GM12878 (cell line): ENCODE data around the gene PAX7. TPM values are rescaled to one million over a fixed set of nuclear protein-coding genes. Genes with fewer than 3 reads are reported as not detected.

ENCODE experiments used
- ATAC-seq: fragments of 200-7000 bp; cut with Tn5 transposase; 3 replicates; pipeline ENCODE4 v1.9.1; 2020; ENCODE audit warnings: mild to moderate bottlenecking, moderate library complexity
- BruUV-seq: library from RNA; stranded (reverse); fragments of 400-500 nt; replicated peaks from 2 replicates; lab custom pipeline; 2021; lab: Mats Ljungman, UMichigan
- CTCF ChIA-PET: fragments of 300-600 bp; sonication (Branson Sonifier 250); formaldehyde crosslinking; extraction: SDS; loops from one replicate; lab custom pipeline; 2021; ENCODE audit warnings: inconsistent platforms; lab: Yijun Ruan, JAX
- POLR2A ChIA-PET: fragments of 350-600 bp; formaldehyde crosslinking; extraction: SDS; loops from one replicate; lab custom pipeline; 2021; ENCODE audit warnings: inconsistent platforms; lab: Charles Lee
- RAD21 ChIA-PET: fragments of 300-600 bp; sonication (Branson Sonifier 250); formaldehyde crosslinking; loops from one replicate; lab custom pipeline; 2023; ENCODE audit warnings: antibody characterized with exemption; ENCODE audit not compliant: unreplicated experiment; lab: Charles Lee
- SMC1A ChIA-PET: fragments of 300-600 bp; sonication (Branson Sonifier 250); formaldehyde crosslinking; loops from one replicate; lab custom pipeline; 2023; ENCODE audit not compliant: unreplicated experiment, uncharacterized antibody; lab: Charles Lee
- DNase-seq: peaks from one replicate; pipeline ENCODE4 v3.0.0-alpha.2; 2011; ENCODE audit warnings: low read depth, low spot score
- FAIRE-seq: peaks from 3 replicates; lab custom pipeline; 2011; peaks lifted over from hg19 to GRCh38; lab: Jason Lieb, UNC
- H2AFZ ChIP-seq: 2 replicates; pipeline ENCODE4 v1.6.0; 2011; ENCODE audit warnings: low read depth, low read length, control low read depth; ENCODE audit not compliant: control insufficient read depth
- H3K27ac ChIP-seq: 2 replicates; pipeline ENCODE4 v1.5.1; 2011; ENCODE audit warnings: control low read depth; ENCODE audit not compliant: control insufficient read depth, insufficient read depth
- H3K27me3 ChIP-seq, 2 experiments: replicated peaks in 1 of 2; 2 replicates each; pipeline versions ENCODE4 v1.6.0 to v1.6.1; 2011; ENCODE audit warnings: low read length in 1 of 2; ENCODE audit not compliant: control insufficient read depth in 2 of 2, insufficient read depth in 2 of 2
- H3K36me3 ChIP-seq, 2 experiments: 2 replicates each; pipeline ENCODE4 v1.5.1; 2011; ENCODE audit warnings: low read length in 1 of 2; ENCODE audit not compliant: control insufficient read depth in 2 of 2, insufficient read depth in 2 of 2
- H3K4me1 ChIP-seq: 2 replicates; pipeline ENCODE4 v1.6.1; 2011; ENCODE audit warnings: mild to moderate bottlenecking, low read length, moderate library complexity, mixed read lengths; ENCODE audit not compliant: control insufficient read depth, insufficient read depth
- H3K4me2 ChIP-seq: 2 replicates; pipeline ENCODE4 v1.6.0; 2011; ENCODE audit warnings: control low read depth; ENCODE audit not compliant: control insufficient read depth, insufficient read depth
- H3K4me3 ChIP-seq: fragments of 200-600 bp; sonication (generic); 2 replicates; pipeline ENCODE4 v1.5.1; 2016
- H3K79me2 ChIP-seq: 2 replicates; pipeline ENCODE4 v1.6.0; 2011; ENCODE audit warnings: low read length; ENCODE audit not compliant: control insufficient read depth, insufficient read depth
- H3K9ac ChIP-seq: 2 replicates; pipeline ENCODE4 v1.8.0; 2011; ENCODE audit warnings: low read length, control low read depth, mixed read lengths; ENCODE audit not compliant: control insufficient read depth, insufficient read depth
- H3K9me3 ChIP-seq: replicated peaks from 3 replicates; pipeline ENCODE4 v1.5.1; 2011; ENCODE audit warnings: mild to moderate bottlenecking, low read length; ENCODE audit not compliant: control insufficient read depth, insufficient read depth
- H4K20me1 ChIP-seq: 2 replicates; pipeline ENCODE4 v1.6.0; 2011; ENCODE audit not compliant: control insufficient read depth, insufficient read depth
- CBX3 ChIP-seq: fragments of 200-600 bp; sonication (generic); IDR thresholded peaks from 2 replicates; pipeline ENCODE4 v1.6.1; 2016; ENCODE audit warnings: low read depth, borderline replicate concordance
- CBX5 ChIP-seq: sonication (generic); IDR thresholded peaks from 2 replicates; pipeline ENCODE4 v1.6.1; 2016; ENCODE audit warnings: low read depth, moderate library complexity, mild to moderate bottlenecking, inconsistent platforms
- CEBPB ChIP-seq, 2 experiments: fragments of 150-350 bp in 1 of 2; IDR thresholded peaks; 2 replicates each; pipeline ENCODE4 v1.6.1; 2012 to 2014; ENCODE audit warnings: low read depth in 2 of 2, low read length in 2 of 2, borderline replicate concordance in 1 of 2, inconsistent platforms in 1 of 2
- CTCF ChIP-seq, 3 experiments: IDR thresholded peaks in 2 of 3; conservative IDR thresholded peaks in 1 of 3; 2 replicates each; pipeline ENCODE4 v1.5.1; 2011; ENCODE audit warnings: low read depth in 3 of 3, low read length in 3 of 3, mild to moderate bottlenecking in 3 of 3, control low read depth in 2 of 3, moderate library complexity in 2 of 3, inconsistent platforms in 1 of 3, mixed read lengths in 1 of 3; ENCODE audit not compliant: control insufficient read depth in 2 of 3, insufficient read depth in 1 of 3; ENCODE audit errors: extremely low read depth in 1 of 3
- FOXK2 ChIP-seq: fragments of 450-650 bp; IDR thresholded peaks from 2 replicates; pipeline ENCODE4 v1.6.1; 2017; ENCODE audit warnings: mild to moderate bottlenecking, moderate library complexity
- MYB ChIP-seq: fragments of 150-350 bp; IDR thresholded peaks from 2 replicates; pipeline ENCODE4 v1.6.1; 2014; ENCODE audit warnings: mild to moderate bottlenecking, low read depth, low read length, borderline replicate concordance
- NBN ChIP-seq: fragments of 450-650 bp; IDR thresholded peaks from 2 replicates; pipeline ENCODE4 v1.6.1; 2016
- NR2C1 ChIP-seq: fragments of 450-650 bp; IDR thresholded peaks from 2 replicates; pipeline ENCODE4 v1.6.1; 2017; ENCODE audit warnings: antibody characterized with exemption, mild to moderate bottlenecking, moderate library complexity
- NR2F1 ChIP-seq: fragments of 450-650 bp; conservative IDR thresholded peaks from 2 replicates; pipeline ENCODE4 v1.6.1; 2017; ENCODE audit warnings: mild to moderate bottlenecking
- PAX5 ChIP-seq: IDR thresholded peaks from 2 replicates; pipeline ENCODE4 v1.6.1; 2011; ENCODE audit warnings: low read depth, low read length, borderline replicate concordance
- SMAD5 ChIP-seq: IDR thresholded peaks from 2 replicates; pipeline ENCODE4 v1.6.1; 2016; ENCODE audit warnings: antibody characterized with exemption, low read depth
- SRF ChIP-seq, 2 experiments: IDR thresholded peaks; 2 replicates each; pipeline ENCODE4 v1.6.1; 2011; ENCODE audit warnings: low read depth in 2 of 2, low read length in 2 of 2, mild to moderate bottlenecking in 1 of 2, moderate library complexity in 1 of 2
- USF1 ChIP-seq: IDR thresholded peaks from 2 replicates; pipeline ENCODE4 v1.6.1; 2011; ENCODE audit warnings: borderline replicate concordance, low read depth, mild to moderate bottlenecking, moderate library complexity, mixed read lengths, low read length; ENCODE audit not compliant: insufficient read depth; ENCODE audit errors: extremely low read length
- YBX1 ChIP-seq: fragments of 450-650 bp; IDR thresholded peaks from 2 replicates; pipeline ENCODE4 v1.6.1; 2016; ENCODE audit warnings: antibody characterized with exemption
- ZNF207 ChIP-seq: fragments of 450-650 bp; IDR thresholded peaks from 2 replicates; pipeline ENCODE4 v1.6.1; 2014; ENCODE audit warnings: antibody characterized with exemption, mild to moderate bottlenecking, borderline replicate concordance
- ZNF622 ChIP-seq: fragments of 450-650 bp; IDR thresholded peaks from 2 replicates; pipeline ENCODE4 v1.6.1; 2017; ENCODE audit warnings: mild to moderate bottlenecking, inconsistent platforms
- WGBS: methylation state at CpG from one replicate; pipeline ENCODE4 v1.1.6; 2016; ENCODE audit warnings: low lambda C conversion rate; ENCODE audit not compliant: insufficient replicate concordance, insufficient coverage; ENCODE audit errors: missing lambda C conversion rate; 5-methylcytosine and 5-hydroxymethylcytosine counted together
- in situ Hi-C: fragments of 300-500 bp; cut with MboI; formaldehyde crosslinking; loops from 9 replicates; pipeline ENCODE4 v1.14.3; 2018; ENCODE audit warnings: mixed read lengths
- intact Hi-C: fragments of 100-400 bp; cut with micrococcal nuclease; formaldehyde crosslinking; loops from one replicate; pipeline ENCODE4 v1.14.2; 2022; ENCODE audit not compliant: unreplicated experiment
- polyA plus RNA-seq, 11 experiments: library from polyadenylated mRNA; depleted of rRNA in 4 of 11; unstranded in 6 of 11; stranded (reverse) in 5 of 11; fragments of >200 nt; fragmentation: Nextera tagmentation in 4 of 11; fragmentation: Illumina TruSeq in 1 of 11; extraction: Ambion mirVana in 4 of 11; extraction: Trizol in 1 of 11; gene quantifications; 1 replicate in 1 of 11; 2 replicates in 10 of 11; pipeline versions ENCODE4 v1.2.1 to v1.2.3, GENCODE V29; 2011 to 2016; ENCODE audit warnings: inconsistent platforms in 2 of 11, missing spikeins in 2 of 11, low read depth in 1 of 11
- total RNA-seq, 4 experiments: library from RNA; depleted of rRNA in 3 of 4; stranded (reverse); fragments of >200 nt in 3 of 4; fragmentation: Illumina TruSeq in 1 of 4; extraction: Trizol in 1 of 4; gene quantifications; 2 replicates each; pipeline versions ENCODE4 v1.2.1 to v1.2.3, GENCODE V29; 2013 to 2021
- TF ChIP-seq, protein P1 (sequence below): fragments of 450-650 bp; IDR thresholded peaks from 2 replicates; pipeline ENCODE4 v1.6.1; 2018; ENCODE audit warnings: mild to moderate bottlenecking, low read depth, moderate library complexity; ENCODE audit not compliant: partially characterized antibody
- TF ChIP-seq, protein P2 (sequence below): fragments of 450-650 bp; IDR thresholded peaks from 2 replicates; pipeline ENCODE4 v1.6.1; 2017; ENCODE audit warnings: low read depth, mild to moderate bottlenecking, moderate library complexity

The PAX7 gene
- total and polyA plus RNA-seq, 10 of the 15 experiments (the other 5 are each of a cell fraction or from before 2014, with no cell fraction given): not detected

GRCh38 chr1:18684303-18684702, 53.7 kb downstream of the PAX7 start:
- intact Hi-C loops (no loop called here), in situ Hi-C loops (no loop called here)
- ChIA-PET CTCF (no interaction called here), SMC1A (no interaction called here), RAD21 (no interaction called here), POLR2A (no interaction called here)
- no peaks in the 10 kb centered on the region for H3K9me3 ChIP-seq
- no TSS peak for BruUV-seq
- H3K4me3 ChIP-seq: no peak overlapping the region
- H2AFZ ChIP-seq: no peak overlapping the region
- peaks cover 0 to 3% of the 10 kb centered on the region in 2 experiments; a peak in 2 of 4 replicates for H3K27me3 ChIP-seq
- WGBS: 21% methylated on average over 16 of the region's 16 CpGs
- H3K4me1 ChIP-seq: no peaks in the 10 kb centered on the region
- no peak for FAIRE-seq
- no peaks in the 10 kb centered on the region for H3K79me2 ChIP-seq
- no peaks in the 10 kb centered on the region for H3K36me3 ChIP-seq
- no peak for ATAC-seq
- H3K4me2 ChIP-seq: no peak overlapping the region
- DNase-seq: no peak
- H3K9ac ChIP-seq: no peak overlapping the region
- H4K20me1 ChIP-seq: no peaks in the 10 kb centered on the region
- no peak overlapping the region for H3K27ac ChIP-seq
- no peak for TF ChIP-seq CTCF (IDR thresholded peaks at IDR 0.05 in 2 of 3, conservative IDR thresholded peaks at IDR 0.05 in 1 of 3; ENCODE audit: control insufficient read depth in 2 of 3, extremely low read depth in 1 of 3, insufficient read depth in 1 of 3, low read depth in 3 of 3, low read length in 3 of 3)
- no peak for TF ChIP-seq ZNF622
- no peak for TF ChIP-seq NR2F1
- no peak for TF ChIP-seq CBX5
- TF ChIP-seq, protein P1, sequence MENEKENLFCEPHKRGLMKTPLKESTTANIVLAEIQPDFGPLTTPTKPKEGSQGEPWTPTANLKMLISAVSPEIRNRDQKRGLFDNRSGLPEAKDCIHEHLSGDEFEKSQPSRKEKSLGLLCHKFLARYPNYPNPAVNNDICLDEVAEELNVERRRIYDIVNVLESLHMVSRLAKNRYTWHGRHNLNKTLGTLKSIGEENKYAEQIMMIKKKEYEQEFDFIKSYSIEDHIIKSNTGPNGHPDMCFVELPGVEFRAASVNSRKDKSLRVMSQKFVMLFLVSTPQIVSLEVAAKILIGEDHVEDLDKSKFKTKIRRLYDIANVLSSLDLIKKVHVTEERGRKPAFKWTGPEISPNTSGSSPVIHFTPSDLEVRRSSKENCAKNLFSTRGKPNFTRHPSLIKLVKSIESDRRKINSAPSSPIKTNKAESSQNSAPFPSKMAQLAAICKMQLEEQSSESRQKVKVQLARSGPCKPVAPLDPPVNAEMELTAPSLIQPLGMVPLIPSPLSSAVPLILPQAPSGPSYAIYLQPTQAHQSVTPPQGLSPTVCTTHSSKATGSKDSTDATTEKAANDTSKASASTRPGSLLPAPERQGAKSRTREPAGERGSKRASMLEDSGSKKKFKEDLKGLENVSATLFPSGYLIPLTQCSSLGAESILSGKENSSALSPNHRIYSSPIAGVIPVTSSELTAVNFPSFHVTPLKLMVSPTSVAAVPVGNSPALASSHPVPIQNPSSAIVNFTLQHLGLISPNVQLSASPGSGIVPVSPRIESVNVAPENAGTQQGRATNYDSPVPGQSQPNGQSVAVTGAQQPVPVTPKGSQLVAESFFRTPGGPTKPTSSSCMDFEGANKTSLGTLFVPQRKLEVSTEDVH: no peak
- no peak for TF ChIP-seq PAX5
- TF ChIP-seq ZNF207: no peak
- TF ChIP-seq CEBPB (IDR thresholded peaks at IDR 0.05; ENCODE audit: borderline replicate concordance in 1 of 2, low read depth in 2 of 2, low read length in 2 of 2): no peak
- no peak for TF ChIP-seq NBN
- TF ChIP-seq USF1: no peak
- TF ChIP-seq NR2C1: no peak
- no peak for TF ChIP-seq CBX3
- TF ChIP-seq SRF (IDR thresholded peaks at IDR 0.05; ENCODE audit: low read depth in 2 of 2, low read length in 2 of 2): no peak
- no peak for TF ChIP-seq MYB
- TF ChIP-seq SMAD5: no peak
- TF ChIP-seq, protein P2, sequence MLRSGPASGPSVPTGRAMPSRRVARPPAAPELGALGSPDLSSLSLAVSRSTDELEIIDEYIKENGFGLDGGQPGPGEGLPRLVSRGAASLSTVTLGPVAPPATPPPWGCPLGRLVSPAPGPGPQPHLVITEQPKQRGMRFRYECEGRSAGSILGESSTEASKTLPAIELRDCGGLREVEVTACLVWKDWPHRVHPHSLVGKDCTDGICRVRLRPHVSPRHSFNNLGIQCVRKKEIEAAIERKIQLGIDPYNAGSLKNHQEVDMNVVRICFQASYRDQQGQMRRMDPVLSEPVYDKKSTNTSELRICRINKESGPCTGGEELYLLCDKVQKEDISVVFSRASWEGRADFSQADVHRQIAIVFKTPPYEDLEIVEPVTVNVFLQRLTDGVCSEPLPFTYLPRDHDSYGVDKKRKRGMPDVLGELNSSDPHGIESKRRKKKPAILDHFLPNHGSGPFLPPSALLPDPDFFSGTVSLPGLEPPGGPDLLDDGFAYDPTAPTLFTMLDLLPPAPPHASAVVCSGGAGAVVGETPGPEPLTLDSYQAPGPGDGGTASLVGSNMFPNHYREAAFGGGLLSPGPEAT: no peak
- no peak for TF ChIP-seq YBX1
- TF ChIP-seq FOXK2: no peak
